ENCODE results near the gene ZNF668.

- TF ChIP-seq CTCF (IDR thresholded peaks at IDR 0.05 in 2 of 3, conservative IDR thresholded peaks at IDR 0.05 in 1 of 3; ENCODE audit: borderline replicate concordance in 1 of 3, insufficient read depth in 1 of 3, low read depth in 2 of 3, low read length in 2 of 3) (no peak), EZH2 (IDR thresholded peaks at IDR 0.05) (no peak)
These were observed 43.6 kb upstream of the ZNF668 start, which contains the start of gene KAT8 for GRCh38 chr16:31117384-31118222.
